ENCODE results near the gene LAPTM4A. TPM values are rescaled to one million over a fixed set of nuclear protein-coding genes. Genes with fewer than 3 reads are reported as not detected.

LAPTM4A gene
- total RNA-seq, 1 donor from 2014 or later: 25.5 TPM

- intact Hi-C loops (cut with micrococcal nuclease): loop anchor here (5.0 kb wide), 2 partner anchors 359 to 646 kb away; partner anchors contain the start of gene PUM2
- Mint-ChIP-seq H3K4me3 (no peak overlapping the region), H3K27me3 (ENCODE audit: insufficient read depth) (peaks cover 49% of the 10 kb centered on the region), H3K4me1 (ENCODE audit: low read depth) (peaks cover 9% of the 10 kb centered on the region), H3K27ac (no peak overlapping the region), H3K36me3 (ENCODE audit: low read depth) (no peaks in the 10 kb centered on the region), H3K9me3 (peaks cover 9% of the 10 kb centered on the region)
- no peak for DNase-seq (ENCODE audit: low spot score)
These were observed 57.7 kb downstream of the LAPTM4A start for GRCh38 chr2:19993731-19994130.

- Mint-ChIP-seq H3K4me3 (no peak overlapping the region), H3K4me1 (ENCODE audit: low read depth) (peaks cover 19% of the 10 kb centered on the region), H3K9me3 (peaks cover 9% of the 10 kb centered on the region), H3K27me3 (ENCODE audit: insufficient read depth) (peaks cover 46% of the 10 kb centered on the region), H3K27ac (no peak overlapping the region), H3K36me3 (ENCODE audit: low read depth) (peaks cover 5% of the 10 kb centered on the region)
- DNase-seq (ENCODE audit: low spot score): no peak
- intact Hi-C loops (cut with micrococcal nuclease): loop anchor here (2.0 to 5.0 kb wide), 3 partner anchors 23 to 645 kb away; partner anchors contain the start of gene PUM2
These were observed 59.5 kb downstream of the LAPTM4A start for GRCh38 chr2:19991895-19992294.

GRCh38 chr2:19990416-19990728 lies 61.1 kb downstream of the LAPTM4A start:
- Mint-ChIP-seq H3K9me3 (peaks cover 9% of the 10 kb centered on the region), H3K27me3 (ENCODE audit: insufficient read depth) (peaks cover 33% of the 10 kb centered on the region), H3K27ac (no peak overlapping the region), H3K4me1 (ENCODE audit: low read depth) (peaks cover 19% of the 10 kb centered on the region), H3K36me3 (ENCODE audit: low read depth) (peaks cover 8% of the 10 kb centered on the region), H3K4me3 (peak overlapping the region; percentile 90)
- no peak for DNase-seq (ENCODE audit: low spot score)
- intact Hi-C loops (cut with micrococcal nuclease): loop anchor here (1.0 to 5.0 kb wide), 7 partner anchors 24 to 1431 kb away; partner anchors contain the start of genes LAPTM4A, PUM2, RHOB and TTC32

- Mint-ChIP-seq H3K27me3 (ENCODE audit: insufficient read depth) (peaks cover 30% of the 10 kb centered on the region), H3K4me3 (peak within 1 kb of the TSS; percentile 90), H3K4me1 (ENCODE audit: low read depth) (peaks cover 19% of the 10 kb centered on the region), H3K27ac (peak within 1 kb of the TSS; percentile 69), H3K9me3 (peaks cover 9% of the 10 kb centered on the region), H3K36me3 (ENCODE audit: low read depth) (peaks cover 8% of the 10 kb centered on the region)
- intact Hi-C loops (cut with micrococcal nuclease): loop anchor here (1.0 to 5.0 kb wide), 7 partner anchors 25 to 1431 kb away; partner anchors contain the start of genes LAPTM4A, PUM2, RHOB and TTC32
- peak; percentile 92 for DNase-seq (ENCODE audit: low spot score)
These were observed 61.6 kb downstream of the LAPTM4A start, which contains the start of gene WDR35 for GRCh38 chr2:19989667-19990415. TSS of gene WDR35 (minus strand) at chr2:19990105. CDS start at chr2:19990015, 90 bp downstream.

DNA sequence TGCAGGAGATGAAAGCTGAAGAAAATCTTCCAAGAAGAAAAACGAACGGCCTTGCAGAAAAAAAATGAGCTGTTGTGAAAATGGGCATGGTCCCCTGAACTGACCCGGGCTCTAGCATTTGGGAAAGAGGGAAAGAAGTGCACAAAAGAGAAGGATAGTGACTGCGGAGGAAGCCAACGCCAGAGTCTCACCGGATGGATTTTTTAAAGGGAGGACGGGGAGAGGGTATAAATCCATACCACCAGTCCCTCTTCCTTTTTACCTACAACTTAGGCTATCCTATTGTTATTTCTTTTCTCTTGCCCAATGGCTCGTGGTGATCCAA lies 62.1 kb downstream of the LAPTM4A start:
- Mint-ChIP-seq H3K4me3 (peak overlapping the region; percentile 90), H3K36me3 (ENCODE audit: low read depth) (peaks cover 9% of the 10 kb centered on the region), H3K9me3 (peaks cover 9% of the 10 kb centered on the region), H3K27me3 (ENCODE audit: insufficient read depth) (peaks cover 25% of the 10 kb centered on the region), H3K27ac (peak overlapping the region; percentile 69), H3K4me1 (ENCODE audit: low read depth) (peaks cover 19% of the 10 kb centered on the region)
- no peak for DNase-seq (ENCODE audit: low spot score)
- intact Hi-C loops (cut with micrococcal nuclease): no loop called here

- Mint-ChIP-seq H3K4me1 (ENCODE audit: low read depth) (peaks cover 19% of the 10 kb centered on the region), H3K4me3 (peak overlapping the region; percentile 90), H3K9me3 (peaks cover 9% of the 10 kb centered on the region), H3K36me3 (ENCODE audit: low read depth) (peaks cover 12% of the 10 kb centered on the region), H3K27me3 (ENCODE audit: insufficient read depth) (peaks cover 22% of the 10 kb centered on the region), H3K27ac (no peak overlapping the region)
- no peak for DNase-seq (ENCODE audit: low spot score)
- intact Hi-C loops (cut with micrococcal nuclease): no loop called here
These were observed 62.8 kb downstream of the LAPTM4A start for GRCh38 chr2:19988600-19988999.

DNA sequence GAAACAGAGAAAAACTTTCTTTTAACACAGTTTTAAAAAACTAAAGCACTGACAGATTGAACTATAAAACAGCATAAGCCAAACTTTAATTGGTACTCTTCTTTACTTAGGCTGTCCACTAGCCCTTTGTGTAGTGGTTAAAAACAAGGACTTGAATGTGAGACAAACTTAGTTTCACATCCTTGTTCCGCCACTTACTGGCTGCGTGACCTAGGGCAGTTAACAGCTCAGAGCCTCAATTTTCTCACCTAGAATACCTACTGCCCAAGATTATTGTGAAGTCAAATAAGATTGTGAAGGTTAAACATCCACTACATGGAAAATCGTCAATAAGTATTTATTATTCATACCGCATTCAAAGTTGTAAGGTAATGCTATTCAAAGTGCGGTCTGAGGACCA lies 63.5 kb downstream of the LAPTM4A start:
- peaks cover 9% of the 10 kb centered on the region for H3K9me3 Mint-ChIP-seq
- DNase-seq (ENCODE audit: low spot score): no peak
- peaks cover 12% of the 10 kb centered on the region for H3K36me3 Mint-ChIP-seq (ENCODE audit: low read depth)
- peaks cover 19% of the 10 kb centered on the region for H3K4me1 Mint-ChIP-seq (ENCODE audit: low read depth)
- intact Hi-C loops (cut with micrococcal nuclease): no loop called here
- H3K4me3 Mint-ChIP-seq: peak overlapping the region; percentile 31
- no peak overlapping the region for H3K27ac Mint-ChIP-seq
- H3K27me3 Mint-ChIP-seq (ENCODE audit: insufficient read depth): peaks cover 16% of the 10 kb centered on the region

Other genes with a start within 250 kb of the LAPTM4A start
- gene TTC32, start 149.6 kb downstream of the LAPTM4A start, total RNA-seq: 14.0 and 15.7 TPM in 2 replicates
- gene WDR35, start 61.5 kb downstream of the LAPTM4A start, total RNA-seq: 7.7 and 7.8 TPM in 2 replicates
- not detected in 2 replicates for gene MATN3, start 39.0 kb downstream of the LAPTM4A start, total RNA-seq
- gene SDC1, start 173.5 kb upstream of the LAPTM4A start, total RNA-seq: 0.26 and 0.27 TPM in 2 replicates

Data from activated T-helper 1 cell treated with anti-CD3 and anti-CD28 coated beads, Interleukin-12 subunit alpha, Interleukin-12 subunit beta, Interleukin-2, Interleukin-4 antibody, amounts not matched to agents 30 ng/mL and 10 ng/mL and 1 ng/mL, durations not matched to agents 14 hours and 24 hours and 36 hours (primary cell).